ENCODE results near the gene NEURL3.

Gene NEURL3

DNA sequence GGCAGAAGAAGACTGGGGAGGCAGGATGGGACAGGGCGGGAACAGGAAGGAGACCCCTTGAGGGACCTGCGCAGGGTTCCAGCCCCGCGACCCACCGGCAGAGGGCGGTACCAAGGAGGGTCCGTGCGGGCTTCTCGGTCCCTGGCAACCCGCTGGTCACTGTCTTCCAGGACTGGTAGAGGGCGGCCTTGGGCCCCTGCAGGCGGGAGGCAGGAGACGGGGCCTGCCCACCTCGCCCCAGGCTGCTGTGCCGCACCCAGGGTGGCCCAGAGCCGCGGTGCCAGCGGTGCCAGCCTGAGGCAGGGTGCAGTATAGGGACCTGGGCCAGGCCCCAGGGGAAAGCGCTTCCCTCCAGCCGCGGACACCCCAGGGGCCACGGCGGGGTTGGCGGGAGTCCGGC, 34.5 kb downstream of the NEURL3 start:
- H3K9me3 ChIP-seq (ENCODE audit: control insufficient read depth, insufficient read depth, low read depth, low read length), result no peaks in the 10 kb centered on the region
- H3K4me1 ChIP-seq (ENCODE audit: control insufficient read depth, insufficient read depth, low read length), result no peaks in the 10 kb centered on the region
- no peak overlapping the region for H3K27ac ChIP-seq (ENCODE audit: extremely low read depth, low read depth, low read length)
- H3K36me3 ChIP-seq (ENCODE audit: control insufficient read depth in 2 of 2, insufficient read depth in 1 of 2, low read length in 2 of 2), result no peaks in the 10 kb centered on the region
- POLR2A ChIA-PET, result no interaction called here
- no peak overlapping the region for H3K4me3 ChIP-seq (ENCODE audit: low read depth, low read length)
- TF ChIP-seq ZNF23 (tag by site-specific recombination; IDR thresholded peaks at IDR 0.05; ENCODE audit: borderline replicate concordance), result no peak
- no peak for TF ChIP-seq ZNF169 (tag by site-specific recombination; IDR thresholded peaks at IDR 0.05)
- TF ChIP-seq ZNF658 (tag by site-specific recombination; IDR thresholded peaks at IDR 0.05), result no peak
- no peak for TF ChIP-seq ZNF175 (tag by site-specific recombination; IDR thresholded peaks at IDR 0.05)
- TF ChIP-seq, protein P1, sequence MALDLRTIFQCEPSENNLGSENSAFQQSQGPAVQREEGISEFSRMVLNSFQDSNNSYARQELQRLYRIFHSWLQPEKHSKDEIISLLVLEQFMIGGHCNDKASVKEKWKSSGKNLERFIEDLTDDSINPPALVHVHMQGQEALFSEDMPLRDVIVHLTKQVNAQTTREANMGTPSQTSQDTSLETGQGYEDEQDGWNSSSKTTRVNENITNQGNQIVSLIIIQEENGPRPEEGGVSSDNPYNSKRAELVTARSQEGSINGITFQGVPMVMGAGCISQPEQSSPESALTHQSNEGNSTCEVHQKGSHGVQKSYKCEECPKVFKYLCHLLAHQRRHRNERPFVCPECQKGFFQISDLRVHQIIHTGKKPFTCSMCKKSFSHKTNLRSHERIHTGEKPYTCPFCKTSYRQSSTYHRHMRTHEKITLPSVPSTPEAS (tag by site-specific recombination; IDR thresholded peaks at IDR 0.05), result no peak
- no peak for TF ChIP-seq ZNF600 (tag by site-specific recombination; IDR thresholded peaks at IDR 0.05)
- no peak for TF ChIP-seq GFI1B (tag by site-specific recombination; IDR thresholded peaks at IDR 0.05)
- no peak for TF ChIP-seq ZFP3 (tag by site-specific recombination; IDR thresholded peaks at IDR 0.05; ENCODE audit: low read depth)
- TF ChIP-seq ZNF558 (tag by site-specific recombination; IDR thresholded peaks at IDR 0.05), result no peak
- no peak for TF ChIP-seq ZNF350 (tag by site-specific recombination; IDR thresholded peaks at IDR 0.05)
- TF ChIP-seq ZNF37A (tag by site-specific recombination; IDR thresholded peaks at IDR 0.05), result no peak
- TF ChIP-seq ZNF2 (tag by site-specific recombination; IDR thresholded peaks at IDR 0.05), result no peak
- TF ChIP-seq ZNF571 (tag by site-specific recombination; IDR thresholded peaks at IDR 0.05), result no peak
- TF ChIP-seq, protein P2, sequence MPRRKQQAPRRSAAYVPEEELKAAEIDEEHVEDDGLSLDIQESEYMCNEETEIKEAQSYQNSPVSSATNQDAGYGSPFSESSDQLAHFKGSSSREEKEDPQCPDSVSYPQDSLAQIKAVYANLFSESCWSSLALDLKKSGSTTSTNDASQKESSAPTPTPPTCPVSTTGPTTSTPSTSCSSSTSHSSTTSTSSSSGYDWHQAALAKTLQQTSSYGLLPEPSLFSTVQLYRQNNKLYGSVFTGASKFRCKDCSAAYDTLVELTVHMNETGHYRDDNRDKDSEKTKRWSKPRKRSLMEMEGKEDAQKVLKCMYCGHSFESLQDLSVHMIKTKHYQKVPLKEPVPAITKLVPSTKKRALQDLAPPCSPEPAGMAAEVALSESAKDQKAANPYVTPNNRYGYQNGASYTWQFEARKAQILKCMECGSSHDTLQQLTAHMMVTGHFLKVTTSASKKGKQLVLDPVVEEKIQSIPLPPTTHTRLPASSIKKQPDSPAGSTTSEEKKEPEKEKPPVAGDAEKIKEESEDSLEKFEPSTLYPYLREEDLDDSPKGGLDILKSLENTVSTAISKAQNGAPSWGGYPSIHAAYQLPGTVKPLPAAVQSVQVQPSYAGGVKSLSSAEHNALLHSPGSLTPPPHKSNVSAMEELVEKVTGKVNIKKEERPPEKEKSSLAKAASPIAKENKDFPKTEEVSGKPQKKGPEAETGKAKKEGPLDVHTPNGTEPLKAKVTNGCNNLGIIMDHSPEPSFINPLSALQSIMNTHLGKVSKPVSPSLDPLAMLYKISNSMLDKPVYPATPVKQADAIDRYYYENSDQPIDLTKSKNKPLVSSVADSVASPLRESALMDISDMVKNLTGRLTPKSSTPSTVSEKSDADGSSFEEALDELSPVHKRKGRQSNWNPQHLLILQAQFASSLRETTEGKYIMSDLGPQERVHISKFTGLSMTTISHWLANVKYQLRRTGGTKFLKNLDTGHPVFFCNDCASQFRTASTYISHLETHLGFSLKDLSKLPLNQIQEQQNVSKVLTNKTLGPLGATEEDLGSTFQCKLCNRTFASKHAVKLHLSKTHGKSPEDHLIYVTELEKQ (tag by site-specific recombination; IDR thresholded peaks at IDR 0.05; ENCODE audit: borderline replicate concordance), result no peak
- TF ChIP-seq ZNF747 (tag by site-specific recombination; IDR thresholded peaks at IDR 0.05), result no peak
- TF ChIP-seq, protein P3, sequence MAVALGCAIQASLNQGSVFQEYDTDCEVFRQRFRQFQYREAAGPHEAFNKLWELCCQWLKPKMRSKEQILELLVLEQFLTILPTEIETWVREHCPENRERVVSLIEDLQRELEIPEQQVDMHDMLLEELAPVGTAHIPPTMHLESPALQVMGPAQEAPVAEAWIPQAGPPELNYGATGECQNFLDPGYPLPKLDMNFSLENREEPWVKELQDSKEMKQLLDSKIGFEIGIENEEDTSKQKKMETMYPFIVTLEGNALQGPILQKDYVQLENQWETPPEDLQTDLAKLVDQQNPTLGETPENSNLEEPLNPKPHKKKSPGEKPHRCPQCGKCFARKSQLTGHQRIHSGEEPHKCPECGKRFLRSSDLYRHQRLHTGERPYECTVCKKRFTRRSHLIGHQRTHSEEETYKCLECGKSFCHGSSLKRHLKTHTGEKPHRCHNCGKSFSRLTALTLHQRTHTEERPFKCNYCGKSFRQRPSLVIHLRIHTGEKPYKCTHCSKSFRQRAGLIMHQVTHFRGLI (tag by site-specific recombination; IDR thresholded peaks at IDR 0.05), result no peak
- TF ChIP-seq ZFP69B (tag by site-specific recombination; IDR thresholded peaks at IDR 0.05), result no peak
- CTCF ChIA-PET, result no interaction called here

GRCh38 chr2:96470109-96470508, 35.0 kb downstream of the NEURL3 start:
- Histone ChIP-seq H3K27ac (ENCODE audit: extremely low read depth, low read depth, low read length) (no peak overlapping the region), H3K9me3 (ENCODE audit: control insufficient read depth, insufficient read depth, low read depth, low read length) (no peaks in the 10 kb centered on the region), H3K4me3 (ENCODE audit: low read depth, low read length) (no peak overlapping the region), H3K36me3 (ENCODE audit: control insufficient read depth in 2 of 2, insufficient read depth in 1 of 2, low read length in 2 of 2) (no peaks in the 10 kb centered on the region), H3K4me1 (ENCODE audit: control insufficient read depth, insufficient read depth, low read length) (no peaks in the 10 kb centered on the region)
- POLR2A ChIA-PET, result no interaction called here
- TF ChIP-seq ZNF202 (tag by site-specific recombination; IDR thresholded peaks at IDR 0.05; ENCODE audit: borderline replicate concordance) (no peak), ZNF777 (tag by site-specific recombination; IDR thresholded peaks at IDR 0.05; ENCODE audit: borderline replicate concordance) (no peak), ZNF121 (tag by site-specific recombination; IDR thresholded peaks at IDR 0.05) (no peak), ZNF112 (tag by site-specific recombination; IDR thresholded peaks at IDR 0.05) (no peak), YY2 (tag by site-specific recombination; IDR thresholded peaks at IDR 0.05) (no peak), ZFP69B (tag by site-specific recombination; IDR thresholded peaks at IDR 0.05) (no peak), ZNF521 (tag by site-specific recombination; IDR thresholded peaks at IDR 0.05) (no peak)
- TF ChIP-seq, protein P4, sequence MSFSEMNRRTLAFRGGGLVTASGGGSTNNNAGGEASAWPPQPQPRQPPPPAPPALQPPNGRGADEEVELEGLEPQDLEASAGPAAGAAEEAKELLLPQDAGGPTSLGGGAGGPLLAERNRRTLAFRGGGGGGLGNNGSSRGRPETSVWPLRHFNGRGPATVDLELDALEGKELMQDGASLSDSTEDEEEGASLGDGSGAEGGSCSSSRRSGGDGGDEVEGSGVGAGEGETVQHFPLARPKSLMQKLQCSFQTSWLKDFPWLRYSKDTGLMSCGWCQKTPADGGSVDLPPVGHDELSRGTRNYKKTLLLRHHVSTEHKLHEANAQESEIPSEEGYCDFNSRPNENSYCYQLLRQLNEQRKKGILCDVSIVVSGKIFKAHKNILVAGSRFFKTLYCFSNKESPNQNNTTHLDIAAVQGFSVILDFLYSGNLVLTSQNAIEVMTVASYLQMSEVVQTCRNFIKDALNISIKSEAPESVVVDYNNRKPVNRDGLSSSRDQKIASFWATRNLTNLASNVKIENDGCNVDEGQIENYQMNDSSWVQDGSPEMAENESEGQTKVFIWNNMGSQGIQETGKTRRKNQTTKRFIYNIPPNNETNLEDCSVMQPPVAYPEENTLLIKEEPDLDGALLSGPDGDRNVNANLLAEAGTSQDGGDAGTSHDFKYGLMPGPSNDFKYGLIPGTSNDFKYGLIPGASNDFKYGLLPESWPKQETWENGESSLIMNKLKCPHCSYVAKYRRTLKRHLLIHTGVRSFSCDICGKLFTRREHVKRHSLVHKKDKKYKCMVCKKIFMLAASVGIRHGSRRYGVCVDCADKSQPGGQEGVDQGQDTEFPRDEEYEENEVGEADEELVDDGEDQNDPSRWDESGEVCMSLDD (tag by site-specific recombination; IDR thresholded peaks at IDR 0.05), result no peak
- CTCF ChIA-PET, result no interaction called here

All from HEK293 (cell line).